Renal pelvis (tissue), 12 donors: ENCODE measurements around the gene LBR. TPM values are rescaled to one million over a fixed set of nuclear protein-coding genes. Genes with fewer than 3 reads are reported as not detected.
"Not testable (repeated sequence)": the region's sequence is repeated elsewhere in the genome, so short reads cannot be mapped to it uniquely, and the experiment has no call there.

Experiments
- DNase-seq: peaks from one replicate; pipeline ENCODE4 v3.0.0-alpha.2; 2013
- long read RNA-seq, 16 experiments: transcript quantifications; one replicate each; lab custom pipeline, GENCODE V29; 2026
- polyA plus RNA-seq, 3 donors: library from polyadenylated mRNA; unstranded; fragments of 120-200 nt; gene quantifications; one replicate each; pipeline ENCODE4 v1.2.1, GENCODE V29; 2013; ENCODE audit not compliant: insufficient read length in 3 of 3

The LBR gene
- 10 to 100 TPM; 76.0 to 92.6 (median 90.4) TPM for polyA plus RNA-seq
- long read RNA-seq, donor 1, transcript LBR-201 (14 exons, 3,745 nt): major isoform, 23 of 23 reads
- long read RNA-seq, donor 1, partial matches to known transcripts: 0 of 23 reads
- long read RNA-seq, donor 1, other reads (novel, unspliced or antisense): 0 of 23 reads
- long read RNA-seq, donor 2, transcript LBR-201 (14 exons, 3,745 nt): major isoform, 23 of 33 reads
- long read RNA-seq, donor 2, partial matches to known transcripts: 7 of 33 reads
- long read RNA-seq, donor 2, other reads (novel, unspliced or antisense): 0 of 33 reads
- long read RNA-seq, donor 3, transcript LBR-201 (14 exons, 3,745 nt): major isoform, 11 of 13 reads
- long read RNA-seq, donor 3, partial matches to known transcripts: 0 of 13 reads
- long read RNA-seq, donor 3, other reads (novel, unspliced or antisense): 0 of 13 reads
- long read RNA-seq, donor 4, transcript LBR-201 (14 exons, 3,745 nt): major isoform, 14 of 15 reads
- long read RNA-seq, donor 4, partial matches to known transcripts: 0 of 15 reads
- long read RNA-seq, donor 4, other reads (novel, unspliced or antisense): 0 of 15 reads
- long read RNA-seq, donor 5, transcript LBR-201 (14 exons, 3,745 nt): major isoform, 6 of 7 reads
- long read RNA-seq, donor 5, partial matches to known transcripts: 0 of 7 reads
- long read RNA-seq, donor 5, other reads (novel, unspliced or antisense): 0 of 7 reads
- long read RNA-seq, donor 6, transcript LBR-201 (14 exons, 3,745 nt): major isoform, 23 of 26 reads
- long read RNA-seq, donor 6, partial matches to known transcripts: 0 of 26 reads
- long read RNA-seq, donor 6, other reads (novel, unspliced or antisense): 0 of 26 reads
- long read RNA-seq, donor 7, transcript LBR-201 (14 exons, 3,745 nt): major isoform, 14 of 22 reads
- long read RNA-seq, donor 7, partial matches to known transcripts: 6 of 22 reads
- long read RNA-seq, donor 7, other reads (novel, unspliced or antisense): 0 of 22 reads
- long read RNA-seq, donor 8, partial matches to known transcripts: 0 of 4 reads
- long read RNA-seq, donor 8, other reads (novel, unspliced or antisense): 0 of 4 reads
- long read RNA-seq, donor 9, transcript LBR-201 (14 exons, 3,745 nt): major isoform, 17 of 22 reads
- long read RNA-seq, donor 9, partial matches to known transcripts: 0 of 22 reads
- long read RNA-seq, donor 9, other reads (novel, unspliced or antisense): 0 of 22 reads
- long read RNA-seq, donor 10, transcript LBR-201 (14 exons, 3,745 nt): major isoform, 16 of 31 reads
- long read RNA-seq, donor 10, partial matches to known transcripts: 10 of 31 reads
- long read RNA-seq, donor 10, other reads (novel, unspliced or antisense): 0 of 31 reads
- long read RNA-seq, donor 11, transcript LBR-201 (14 exons, 3,745 nt): major isoform, 11 of 13 reads
- long read RNA-seq, donor 11, partial matches to known transcripts: 0 of 13 reads
- long read RNA-seq, donor 11, other reads (novel, unspliced or antisense): 0 of 13 reads
- long read RNA-seq, donor 12, transcript LBR-201 (14 exons, 3,745 nt): major isoform, 30 of 38 reads
- long read RNA-seq, donor 12, partial matches to known transcripts: 5 of 38 reads
- long read RNA-seq, donor 12, other reads (novel, unspliced or antisense): 0 of 38 reads
- long read RNA-seq, donor 13, partial matches to known transcripts: 0 of 3 reads
- long read RNA-seq, donor 13, other reads (novel, unspliced or antisense): 0 of 3 reads
- long read RNA-seq, donor 14: 0 reads
- long read RNA-seq, donor 15, transcript LBR-201 (14 exons, 3,745 nt): major isoform, 19 of 23 reads
- long read RNA-seq, donor 15, partial matches to known transcripts: 0 of 23 reads
- long read RNA-seq, donor 15, other reads (novel, unspliced or antisense): 0 of 23 reads
- long read RNA-seq, donor 16, transcript LBR-201 (14 exons, 3,745 nt): major isoform, 21 of 24 reads
- long read RNA-seq, donor 16, partial matches to known transcripts: 0 of 24 reads
- long read RNA-seq, donor 16, other reads (novel, unspliced or antisense): 0 of 24 reads

DNA sequence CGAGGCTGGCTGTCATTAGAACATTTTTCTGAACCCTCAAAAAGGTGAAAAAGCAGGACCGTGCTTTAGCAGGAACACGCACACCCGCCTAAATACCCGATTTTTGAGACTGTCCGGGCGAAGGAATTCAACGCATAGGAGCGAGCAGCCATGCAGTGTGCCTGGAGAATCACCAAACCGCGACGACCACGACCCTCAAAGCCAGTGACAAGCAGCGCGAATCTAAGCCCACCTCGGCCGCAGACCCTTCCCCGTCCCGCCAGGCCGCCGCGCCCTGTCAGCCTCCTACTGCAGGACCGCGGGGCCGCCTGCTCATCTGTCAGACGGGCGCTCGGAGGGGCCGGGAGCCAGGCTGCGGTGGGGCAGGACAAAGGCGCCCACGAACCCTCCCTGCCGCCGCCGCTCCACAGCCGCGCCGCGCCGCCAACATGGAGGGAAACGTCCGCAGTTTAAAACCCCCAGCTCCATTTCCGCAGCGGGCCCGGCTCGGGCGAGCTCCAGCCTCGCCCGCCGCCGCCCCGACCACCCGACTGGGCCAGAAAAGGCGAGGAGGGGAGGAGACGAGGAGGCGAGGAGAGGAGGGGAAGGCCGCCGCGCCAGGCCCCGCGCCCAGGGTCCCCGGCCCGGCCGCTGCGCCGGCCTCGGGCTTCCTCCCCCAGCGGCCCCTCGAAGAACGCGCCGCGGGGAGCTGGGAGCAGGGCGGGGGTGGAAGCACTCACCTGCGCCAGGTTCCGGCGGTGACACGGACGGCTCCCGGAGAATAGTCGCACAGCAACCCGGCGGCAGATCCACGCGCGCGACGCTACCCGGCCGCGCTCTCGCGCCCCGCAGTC lies at the start of gene LBR:
Gene LBR, minus strand, starts transcription at position 804 of the 833 bp plus-strand sequence. CDS start 3,963 bp downstream, outside the sequence.
- DNase-seq: no peak

- DNase-seq: no peak
Measured at GRCh38 chr1:225477296-225477911, 49.6 kb upstream of the LBR start.

- DNase-seq: no peak
Measured at GRCh38 chr1:225476538-225476988, 48.7 kb upstream of the LBR start.

GRCh38 chr1:225476100-225476511 lies 48.3 kb upstream of the LBR start:
- no peak for DNase-seq

DNA sequence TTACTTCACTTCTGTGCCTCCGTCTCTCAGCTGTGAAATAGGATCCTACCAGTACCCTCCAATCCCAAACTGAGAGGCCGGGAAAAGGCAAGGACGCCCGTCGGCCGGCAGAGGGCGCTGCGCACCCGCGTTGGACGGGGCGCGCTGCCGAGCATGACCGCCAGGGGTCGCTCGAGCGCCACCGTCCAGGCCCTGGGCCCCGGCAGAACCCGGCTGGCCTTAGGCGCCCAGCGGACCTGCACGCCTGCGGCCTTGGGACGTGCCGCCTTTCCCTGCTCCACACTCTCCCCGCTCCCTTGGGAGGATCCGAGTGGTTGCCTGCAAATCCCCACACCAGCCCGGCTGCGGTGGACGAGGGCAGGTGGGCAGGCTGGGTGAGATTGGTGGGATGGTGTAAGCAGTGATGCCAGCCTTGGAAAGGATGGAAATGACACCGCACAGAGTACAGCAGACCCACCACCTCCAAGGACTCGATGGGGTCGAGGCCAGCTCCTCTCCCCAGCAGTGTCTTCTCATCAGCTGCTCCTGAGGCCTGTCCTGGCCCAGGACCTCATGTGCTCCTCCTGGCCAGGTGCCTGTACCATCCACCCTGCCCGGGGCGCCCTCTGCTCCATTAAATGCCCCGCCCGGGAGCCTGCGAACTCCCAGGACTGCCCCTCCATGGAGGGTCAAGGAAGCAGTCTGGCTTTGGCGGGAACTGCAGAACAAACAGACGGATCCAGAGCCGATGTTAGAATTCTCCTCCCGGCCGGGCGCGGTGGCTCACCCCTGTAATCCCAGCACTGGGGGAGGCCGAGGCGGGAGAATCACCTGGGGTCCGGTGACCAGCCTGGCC lies 47.4 kb upstream of the LBR start:
- DNase-seq: peak; percentile 53

DNA sequence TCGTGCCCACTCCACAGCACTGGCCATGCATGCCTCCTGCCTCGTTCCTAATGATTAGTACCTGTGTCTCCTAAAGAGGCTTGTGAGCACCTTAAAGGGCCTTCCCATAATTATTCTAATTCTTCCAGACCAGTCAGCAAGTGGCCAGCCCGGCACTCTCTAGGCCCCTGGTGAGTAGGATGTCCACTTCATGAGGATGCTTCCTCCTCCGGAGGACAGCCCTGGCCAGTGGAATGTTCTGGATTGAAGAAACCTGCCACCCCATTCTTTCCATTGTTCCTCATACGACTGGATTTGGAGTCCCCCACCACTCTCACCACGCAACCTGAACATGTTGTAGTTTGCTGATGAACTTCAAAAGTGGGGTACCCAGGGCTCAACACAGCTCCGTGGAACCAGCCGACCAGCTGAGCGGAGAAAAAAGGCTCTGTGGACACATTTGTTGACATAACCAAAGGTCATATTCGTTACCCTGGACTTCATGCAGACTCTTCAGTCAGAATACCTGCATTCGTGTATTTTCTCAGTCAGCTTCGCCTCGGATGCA lies 46.7 kb upstream of the LBR start:
- DNase-seq: no peak

GRCh38 chr1:225473676-225474438 lies 46.0 kb upstream of the LBR start:
- DNase-seq: not testable (repeated sequence)

- not testable (repeated sequence) for DNase-seq
Measured at GRCh38 chr1:225473266-225473665, 45.4 kb upstream of the LBR start.

- DNase-seq: no peak
Measured at GRCh38 chr1:225471453-225472301, 43.8 kb upstream of the LBR start.

- DNase-seq: no peak
Measured at GRCh38 chr1:225471109-225471452, 43.2 kb upstream of the LBR start.

- no peak for DNase-seq
Measured at GRCh38 chr1:225470211-225471108, 42.6 kb upstream of the LBR start.

DNA sequence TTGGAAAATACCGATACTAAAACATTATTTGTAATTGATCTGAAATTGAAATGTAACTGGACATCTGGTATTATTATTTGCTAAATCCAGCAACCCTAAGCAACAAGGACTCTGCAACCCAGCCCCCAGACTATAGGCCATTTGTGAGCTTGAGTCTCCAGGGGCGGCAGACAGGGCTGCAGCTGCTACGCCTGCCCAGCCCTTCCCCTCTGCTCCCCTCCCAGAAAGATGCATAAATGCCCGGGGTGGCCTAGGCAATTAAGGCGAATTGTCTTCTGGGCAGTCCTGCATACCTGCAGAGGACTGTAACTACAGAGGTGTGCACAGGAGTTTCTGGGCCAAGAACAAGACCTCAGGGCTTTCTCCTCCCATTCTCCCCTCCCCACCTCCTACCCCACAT lies 41.2 kb upstream of the LBR start:
- no peak for DNase-seq

DNA sequence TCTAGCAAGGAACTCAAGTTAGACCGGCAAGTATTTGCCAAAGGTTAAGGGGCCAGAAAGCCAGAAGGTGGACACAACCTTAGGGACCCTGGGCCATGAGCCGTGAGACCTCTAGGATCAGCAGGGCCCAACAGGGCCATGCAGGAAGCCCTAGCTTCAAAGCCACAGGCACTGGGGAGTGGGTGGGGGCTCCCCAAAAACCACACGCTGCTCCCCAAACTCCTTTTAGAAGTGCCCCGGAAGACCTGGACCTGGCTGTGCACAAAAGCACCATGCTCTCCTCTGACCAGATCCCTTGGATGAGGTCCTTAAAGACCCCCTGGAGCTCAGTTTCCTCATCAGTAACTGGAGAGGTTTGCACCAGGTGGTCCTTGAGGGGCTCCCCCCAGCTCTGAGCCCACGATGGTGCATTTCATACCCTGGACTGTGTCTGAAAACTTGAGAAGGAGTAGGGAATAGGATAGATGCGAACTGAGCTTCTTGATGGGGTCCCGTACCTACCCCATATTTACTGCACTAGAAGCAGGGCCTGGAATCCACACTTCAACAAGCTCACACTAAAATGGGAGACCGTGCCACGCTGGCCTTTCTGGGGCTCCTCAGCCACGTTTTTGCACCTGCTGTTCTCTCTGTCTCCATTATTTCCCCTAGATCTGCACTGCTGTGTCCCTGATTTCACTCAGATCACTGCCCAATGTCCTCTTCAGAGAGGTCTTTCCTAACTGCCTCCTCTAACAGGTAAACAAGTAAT lies 40.6 kb upstream of the LBR start:
- DNase-seq: no peak
